Ureter (tissue), 1 donor: Measurements from ENCODE around the gene TANGO2. TPM values are rescaled to one million over a fixed set of nuclear protein-coding genes. Genes with fewer than 3 reads are reported as not detected.

Experiments used
- DNase-seq: peaks from one replicate; pipeline ENCODE4 v3.0.0-alpha.2; 2020; ENCODE audit warnings: low spot score
- total RNA-seq: library from RNA; stranded (reverse); gene quantifications from one replicate; pipeline ENCODE4 v1.2.4, GENCODE V29; 2023
- donor health status: DM: yes; HTN: yes; CAD: no.

TANGO2 gene, protein sequence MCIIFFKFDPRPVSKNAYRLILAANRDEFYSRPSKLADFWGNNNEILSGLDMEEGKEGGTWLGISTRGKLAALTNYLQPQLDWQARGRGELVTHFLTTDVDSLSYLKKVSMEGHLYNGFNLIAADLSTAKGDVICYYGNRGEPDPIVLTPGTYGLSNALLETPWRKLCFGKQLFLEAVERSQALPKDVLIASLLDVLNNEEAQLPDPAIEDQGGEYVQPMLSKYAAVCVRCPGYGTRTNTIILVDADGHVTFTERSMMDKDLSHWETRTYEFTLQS
- total RNA-seq = 28.8 TPM

- DNase-seq = peak; percentile 93
Observed at GRCh38 chr22:20020533-20021195, at the start of gene TANGO2. Gene TANGO2 (plus strand): TSS chr22:20021110. CDS start chr22:20036799, 15,689 bp downstream.

DNA sequence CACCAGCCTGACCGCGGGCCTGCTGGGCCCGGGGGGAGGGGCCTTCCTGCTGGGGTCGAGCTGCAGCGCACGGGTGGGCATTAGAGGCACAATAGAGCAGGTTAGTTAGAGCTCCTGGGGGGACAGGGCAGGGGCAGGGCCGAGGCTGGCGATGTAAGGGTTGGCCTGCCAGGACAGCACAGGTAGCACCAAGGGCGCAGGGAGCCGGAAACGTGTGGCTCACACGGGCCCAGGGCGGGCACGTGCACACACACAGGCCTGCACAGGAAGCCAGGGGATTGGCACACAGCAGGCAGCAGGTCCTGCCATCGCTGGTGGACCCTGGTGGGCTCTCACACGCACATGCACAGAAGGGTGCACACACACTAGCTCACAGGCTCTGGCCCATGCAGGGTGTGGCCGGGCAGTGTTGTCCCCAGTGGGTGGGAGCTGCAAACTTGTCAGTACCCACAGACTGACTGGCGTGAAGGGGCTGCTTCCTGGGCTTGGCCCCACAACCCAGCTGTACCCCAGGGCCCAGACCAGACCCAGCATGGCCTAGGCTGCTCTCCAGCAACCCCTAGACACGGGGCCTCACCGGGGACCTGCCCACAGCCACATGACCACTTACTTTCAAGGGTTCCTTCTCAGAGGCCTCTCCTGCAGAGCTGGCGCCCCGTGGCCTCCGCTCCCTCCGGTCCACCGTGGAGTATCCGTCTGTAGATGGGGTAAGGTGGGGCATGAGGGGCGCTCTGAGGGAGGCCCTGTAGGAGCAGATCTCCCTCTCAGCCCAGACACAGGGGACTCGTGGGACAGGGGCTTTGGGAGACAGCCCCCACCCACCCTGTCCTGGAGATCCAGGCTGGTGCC lies 49.4 kb upstream of the TANGO2 start:
- DNase-seq = no peak

DNA sequence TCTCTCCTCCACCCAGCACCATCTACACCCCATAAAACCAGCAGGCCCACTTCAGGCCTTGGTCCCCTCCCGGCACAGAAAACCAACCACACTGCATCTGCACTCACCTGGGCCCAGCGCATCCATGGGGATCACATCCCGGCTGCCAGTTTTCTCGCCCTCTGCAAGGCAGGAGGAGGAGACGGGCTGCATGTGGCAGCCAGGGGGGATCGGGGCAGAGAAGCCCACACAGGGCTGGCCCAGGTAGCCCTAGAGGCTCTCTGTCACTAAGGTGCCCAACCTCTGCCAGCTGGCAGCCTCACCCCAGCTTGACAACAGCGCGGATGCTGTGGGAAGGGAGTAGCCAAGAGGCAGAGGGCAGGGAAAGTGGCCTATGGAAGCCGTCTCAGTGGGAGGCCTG lies 48.7 kb upstream of the TANGO2 start:
- no peak for DNase-seq

- DNase-seq = no peak
Observed at GRCh38 chr22:19972652-19973550, 48.0 kb upstream of the TANGO2 start.

DNA sequence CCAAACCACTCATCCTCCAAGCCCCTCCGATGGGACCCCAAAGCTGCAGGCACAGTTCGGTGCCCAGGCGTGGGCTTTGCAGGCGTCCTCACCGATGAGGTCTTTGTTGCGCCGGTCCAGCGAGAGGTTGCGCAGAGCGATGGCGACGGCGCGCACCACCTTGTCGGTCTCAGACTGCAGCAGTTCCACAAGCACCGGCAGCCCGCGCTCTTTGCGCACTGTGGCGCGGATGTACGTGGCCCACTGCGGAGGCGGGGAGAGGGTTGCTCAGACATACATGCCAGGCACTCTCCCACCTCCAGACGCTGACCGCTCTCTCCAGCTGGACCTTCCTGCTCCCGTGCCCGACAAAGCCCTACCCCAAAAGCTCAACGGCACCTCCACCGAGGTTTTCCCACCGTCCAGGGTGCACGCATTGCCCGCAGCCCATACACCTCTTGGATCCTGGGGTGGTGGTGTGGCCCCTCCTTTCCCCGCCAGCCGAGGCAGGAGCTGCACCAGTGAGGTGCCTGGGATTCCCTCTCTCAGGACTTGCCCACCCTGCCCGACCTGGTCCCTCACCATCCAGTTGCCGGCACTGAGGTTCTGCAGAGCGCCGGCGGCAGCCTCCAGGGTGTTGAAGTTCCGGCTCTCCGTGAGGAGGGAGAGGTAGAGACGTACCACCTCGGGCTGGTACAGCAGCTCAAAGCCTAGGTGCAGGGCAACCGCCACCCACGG lies 47.2 kb upstream of the TANGO2 start:
- no peak for DNase-seq

DNA sequence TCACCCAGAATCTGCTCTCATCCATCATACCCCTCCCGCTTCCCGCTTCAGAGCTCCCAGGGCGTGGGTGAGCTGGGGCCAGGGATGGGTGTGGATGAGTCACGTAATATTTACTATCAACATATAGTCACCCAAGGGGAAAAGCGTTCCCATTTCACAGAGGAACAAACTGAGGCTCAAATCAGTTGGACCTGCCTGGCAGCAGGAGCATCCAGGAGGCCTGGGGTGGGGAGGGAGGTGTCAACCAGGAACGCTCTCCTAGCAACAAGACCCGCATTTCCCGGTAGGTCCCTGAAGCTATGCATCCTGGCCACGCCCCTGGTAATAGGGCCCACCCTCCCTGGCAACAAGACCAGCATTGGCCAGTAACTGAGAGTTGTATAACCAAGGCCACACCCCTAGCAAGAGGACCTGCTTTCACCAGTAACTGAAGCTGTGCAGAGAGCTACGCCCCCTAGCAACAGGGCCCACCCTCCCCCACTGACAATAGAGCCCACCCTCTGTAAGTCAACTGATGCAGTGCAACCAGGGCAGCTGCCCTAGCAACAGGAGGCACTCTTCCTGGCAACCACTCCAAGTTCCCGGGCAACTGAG lies 46.5 kb upstream of the TANGO2 start:
- DNase-seq = no peak

DNA sequence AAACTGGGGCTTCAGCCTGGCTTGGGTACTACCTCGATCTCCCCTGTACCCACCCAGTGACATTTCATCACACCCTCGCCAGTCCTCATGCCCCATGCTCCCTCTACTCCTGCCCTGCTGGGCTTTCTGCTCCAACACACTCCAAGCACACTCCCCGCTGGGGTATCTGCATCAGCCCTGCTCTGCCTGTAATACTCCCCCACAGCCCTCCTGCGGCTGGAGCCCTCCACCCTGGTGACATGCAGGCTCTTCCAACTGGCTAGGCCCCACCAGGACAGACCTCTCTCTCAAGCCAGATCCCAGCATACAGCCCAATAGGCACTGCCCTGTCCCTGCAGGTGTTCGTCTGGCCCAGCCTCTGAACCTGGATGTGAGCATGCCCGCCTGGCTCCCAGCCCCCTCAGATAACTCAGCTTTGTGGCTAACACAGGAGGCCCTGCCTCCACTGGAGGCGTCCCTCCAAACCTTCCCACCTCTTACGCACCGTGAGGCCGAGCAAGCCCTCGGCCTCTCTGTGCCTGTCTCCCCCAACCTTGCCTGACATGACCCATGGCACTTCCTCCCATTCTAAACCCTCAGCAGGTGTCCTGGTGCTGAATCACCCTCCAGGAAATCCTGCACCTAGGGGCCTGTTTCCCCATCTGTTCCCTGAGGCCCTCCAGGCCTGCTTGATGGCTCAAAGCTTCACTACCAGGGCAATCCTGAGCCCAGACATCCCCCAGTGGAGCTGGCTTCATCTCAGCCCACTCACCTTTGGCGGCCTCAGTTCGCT lies 45.8 kb upstream of the TANGO2 start:
- DNase-seq = no peak

DNA sequence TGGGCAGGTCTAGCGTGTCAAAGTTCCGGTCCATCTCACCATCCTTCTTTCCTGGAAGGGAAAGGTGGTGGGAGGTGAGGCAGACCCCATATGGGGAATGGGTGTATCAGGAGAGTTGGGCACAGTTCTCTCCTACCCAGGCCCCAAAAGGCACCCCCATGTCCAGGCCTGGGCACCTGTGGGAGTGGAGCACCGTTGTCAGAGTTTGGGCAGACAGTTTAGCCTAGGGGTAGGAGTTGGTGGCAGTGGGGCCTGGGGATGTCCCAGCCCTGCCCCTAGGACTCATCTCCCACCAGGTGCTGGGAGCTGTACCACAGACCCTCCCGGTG lies 45.2 kb upstream of the TANGO2 start:
- no peak for DNase-seq

- no peak for DNase-seq
Observed at GRCh38 chr22:19976671-19977070, 44.2 kb upstream of the TANGO2 start.

GRCh38 chr22:19977296-19978243 lies 43.3 kb upstream of the TANGO2 start:
- DNase-seq = no peak

GRCh38 chr22:19978748-19979147 lies 42.2 kb upstream of the TANGO2 start:
- no peak for DNase-seq

DNA sequence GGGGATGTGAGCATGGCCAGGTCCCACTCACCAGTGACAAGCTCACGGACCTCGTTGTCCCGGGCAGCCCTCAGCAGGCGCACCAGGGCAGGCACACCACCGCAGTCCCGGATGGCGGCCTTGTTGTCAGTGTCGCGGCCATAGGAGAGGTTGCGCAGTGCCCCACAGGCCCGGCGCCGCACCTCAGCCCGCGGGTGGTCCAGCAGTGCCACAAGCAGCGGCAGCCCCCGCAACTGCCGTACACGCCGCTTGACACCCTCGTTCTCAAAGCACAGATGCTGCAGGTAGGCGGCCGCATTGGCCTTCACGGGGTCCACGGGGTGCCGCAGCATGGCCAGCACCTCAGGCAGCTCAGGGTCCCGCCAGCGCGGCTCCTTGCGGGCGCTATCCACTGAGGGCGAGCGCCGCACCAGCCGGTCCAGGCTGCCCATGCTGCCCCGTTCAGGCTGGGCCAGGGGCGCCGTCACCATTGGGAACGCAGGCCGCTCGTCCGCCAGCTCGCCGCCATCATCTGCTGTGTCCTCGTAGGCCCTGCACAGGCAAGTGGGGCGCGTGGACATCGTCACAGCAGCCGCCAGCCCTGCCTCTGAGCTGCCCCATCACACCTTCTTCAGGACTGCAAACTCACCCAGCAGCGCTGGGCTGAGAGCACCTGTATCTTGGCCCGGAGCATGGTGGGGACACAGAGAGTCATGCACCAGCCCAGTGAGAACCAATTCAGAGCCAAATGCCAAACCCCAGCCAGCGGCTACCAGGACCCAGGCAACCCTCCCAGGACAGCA lies 41.0 kb upstream of the TANGO2 start:
- no peak for DNase-seq

GRCh38 chr22:19980766-19981165 lies 40.1 kb upstream of the TANGO2 start:
- DNase-seq = no peak

GRCh38 chr22:19981171-19981960 lies 39.5 kb upstream of the TANGO2 start:
- DNase-seq = no peak

DNA sequence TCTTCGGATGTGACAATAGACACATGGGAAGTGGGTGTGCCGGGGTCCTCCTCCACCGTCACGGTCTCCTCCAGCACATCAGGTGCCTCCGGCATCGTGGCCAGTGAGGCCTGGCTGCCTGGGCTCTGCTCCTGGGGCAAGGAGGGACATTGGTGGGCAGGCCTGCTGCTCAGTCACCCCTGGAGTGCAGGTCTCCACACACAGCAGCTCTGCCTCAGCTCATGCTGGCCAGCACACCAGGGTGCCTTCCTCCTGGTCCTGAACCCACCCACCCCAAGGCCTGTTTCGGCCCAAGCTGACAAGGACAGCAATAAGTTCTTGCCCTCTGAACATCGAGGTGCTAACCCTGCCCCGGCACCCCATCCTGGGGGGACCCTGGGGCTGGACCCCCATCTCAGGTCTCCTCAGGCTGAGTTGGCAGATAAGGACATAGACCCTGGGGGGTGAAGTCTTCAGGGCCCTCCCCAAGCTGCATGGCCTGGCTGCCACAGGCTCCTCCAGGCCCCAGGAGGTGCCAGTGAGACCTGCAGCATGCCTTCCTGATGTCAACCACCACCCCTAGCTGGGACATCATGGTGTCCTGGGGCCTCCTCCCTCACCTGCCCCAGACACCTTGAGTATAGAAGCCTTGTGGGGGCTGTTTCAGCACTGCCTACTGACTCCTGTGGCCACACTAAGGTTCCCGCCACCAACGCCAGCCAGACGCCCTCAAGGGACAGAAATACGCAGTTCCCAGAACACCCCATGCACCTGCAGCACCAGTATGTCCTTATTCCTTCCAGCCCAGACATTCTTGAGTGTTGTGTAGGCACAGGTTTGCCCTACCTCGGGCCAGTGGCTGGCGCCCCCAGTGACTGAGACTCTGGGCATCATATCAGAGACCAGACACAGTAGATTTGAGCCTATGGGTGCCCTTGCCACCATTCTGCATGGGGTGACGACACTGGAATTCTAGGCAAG lies 38.7 kb upstream of the TANGO2 start:
- no peak for DNase-seq
